Neural cell (in vitro differentiated cells): ENCODE results near the gene SLC6A7.
"Not testable (repeated sequence)": the region's sequence is repeated elsewhere in the genome, so short reads cannot be mapped to it uniquely, and the experiment has no call there.

Experiments used
- POLR2AphosphoS5 ChIP-seq: IDR thresholded peaks from 2 replicates; pipeline ENCODE4 v1.6.1; 2012
- TF ChIP-seq, protein P1 (sequence below): IDR thresholded peaks from 2 replicates; pipeline ENCODE4 v1.6.1; 2012; ENCODE audit warnings: borderline replicate concordance
- TF ChIP-seq, protein P2 (sequence below): fragments of 450-650 bp; IDR thresholded peaks from 2 replicates; pipeline ENCODE4 v1.5.1; 2014; ENCODE audit warnings: antibody characterized with exemption, mild to moderate bottlenecking, moderate library complexity; ENCODE audit not compliant: poor library complexity, severe bottlenecking

DNA sequence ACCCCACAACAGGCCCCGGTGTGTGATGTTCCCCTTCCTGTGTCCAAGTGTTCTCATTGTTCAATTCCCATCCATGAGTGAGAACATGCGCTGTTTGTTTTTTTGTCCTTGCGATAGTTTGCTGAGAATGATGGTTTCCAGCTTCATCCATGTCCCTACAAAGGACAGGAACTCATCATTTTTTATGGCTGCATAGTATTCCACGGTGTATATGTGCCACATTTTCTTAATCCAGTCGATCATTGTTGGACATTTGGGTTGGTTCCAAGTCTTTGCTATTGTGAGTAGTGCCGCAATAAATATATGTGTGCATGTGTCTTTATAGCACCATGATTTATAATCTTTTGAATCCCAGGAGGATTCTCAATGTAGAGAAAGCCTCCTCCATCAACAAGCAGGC is 58.6 kb downstream of the SLC6A7 start:
- TF ChIP-seq POLR2AphosphoS5: not testable (repeated sequence)
- TF ChIP-seq, protein P1, sequence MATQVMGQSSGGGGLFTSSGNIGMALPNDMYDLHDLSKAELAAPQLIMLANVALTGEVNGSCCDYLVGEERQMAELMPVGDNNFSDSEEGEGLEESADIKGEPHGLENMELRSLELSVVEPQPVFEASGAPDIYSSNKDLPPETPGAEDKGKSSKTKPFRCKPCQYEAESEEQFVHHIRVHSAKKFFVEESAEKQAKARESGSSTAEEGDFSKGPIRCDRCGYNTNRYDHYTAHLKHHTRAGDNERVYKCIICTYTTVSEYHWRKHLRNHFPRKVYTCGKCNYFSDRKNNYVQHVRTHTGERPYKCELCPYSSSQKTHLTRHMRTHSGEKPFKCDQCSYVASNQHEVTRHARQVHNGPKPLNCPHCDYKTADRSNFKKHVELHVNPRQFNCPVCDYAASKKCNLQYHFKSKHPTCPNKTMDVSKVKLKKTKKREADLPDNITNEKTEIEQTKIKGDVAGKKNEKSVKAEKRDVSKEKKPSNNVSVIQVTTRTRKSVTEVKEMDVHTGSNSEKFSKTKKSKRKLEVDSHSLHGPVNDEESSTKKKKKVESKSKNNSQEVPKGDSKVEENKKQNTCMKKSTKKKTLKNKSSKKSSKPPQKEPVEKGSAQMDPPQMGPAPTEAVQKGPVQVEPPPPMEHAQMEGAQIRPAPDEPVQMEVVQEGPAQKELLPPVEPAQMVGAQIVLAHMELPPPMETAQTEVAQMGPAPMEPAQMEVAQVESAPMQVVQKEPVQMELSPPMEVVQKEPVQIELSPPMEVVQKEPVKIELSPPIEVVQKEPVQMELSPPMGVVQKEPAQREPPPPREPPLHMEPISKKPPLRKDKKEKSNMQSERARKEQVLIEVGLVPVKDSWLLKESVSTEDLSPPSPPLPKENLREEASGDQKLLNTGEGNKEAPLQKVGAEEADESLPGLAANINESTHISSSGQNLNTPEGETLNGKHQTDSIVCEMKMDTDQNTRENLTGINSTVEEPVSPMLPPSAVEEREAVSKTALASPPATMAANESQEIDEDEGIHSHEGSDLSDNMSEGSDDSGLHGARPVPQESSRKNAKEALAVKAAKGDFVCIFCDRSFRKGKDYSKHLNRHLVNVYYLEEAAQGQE: not testable (repeated sequence)
- TF ChIP-seq, protein P2, sequence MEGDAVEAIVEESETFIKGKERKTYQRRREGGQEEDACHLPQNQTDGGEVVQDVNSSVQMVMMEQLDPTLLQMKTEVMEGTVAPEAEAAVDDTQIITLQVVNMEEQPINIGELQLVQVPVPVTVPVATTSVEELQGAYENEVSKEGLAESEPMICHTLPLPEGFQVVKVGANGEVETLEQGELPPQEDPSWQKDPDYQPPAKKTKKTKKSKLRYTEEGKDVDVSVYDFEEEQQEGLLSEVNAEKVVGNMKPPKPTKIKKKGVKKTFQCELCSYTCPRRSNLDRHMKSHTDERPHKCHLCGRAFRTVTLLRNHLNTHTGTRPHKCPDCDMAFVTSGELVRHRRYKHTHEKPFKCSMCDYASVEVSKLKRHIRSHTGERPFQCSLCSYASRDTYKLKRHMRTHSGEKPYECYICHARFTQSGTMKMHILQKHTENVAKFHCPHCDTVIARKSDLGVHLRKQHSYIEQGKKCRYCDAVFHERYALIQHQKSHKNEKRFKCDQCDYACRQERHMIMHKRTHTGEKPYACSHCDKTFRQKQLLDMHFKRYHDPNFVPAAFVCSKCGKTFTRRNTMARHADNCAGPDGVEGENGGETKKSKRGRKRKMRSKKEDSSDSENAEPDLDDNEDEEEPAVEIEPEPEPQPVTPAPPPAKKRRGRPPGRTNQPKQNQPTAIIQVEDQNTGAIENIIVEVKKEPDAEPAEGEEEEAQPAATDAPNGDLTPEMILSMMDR: not testable (repeated sequence)
